ENCODE data around the gene MAP2K2. TPM values are rescaled to one million over a fixed set of nuclear protein-coding genes. Genes with fewer than 3 reads are reported as not detected.

The MAP2K2 gene
- total RNA-seq, 1 donor = 233 TPM

- no peak for TF ChIP-seq CTCF (IDR thresholded peaks at IDR 0.05; ENCODE audit: extremely low read depth, low read depth, low read length)
- H3K4me1 ChIP-seq (ENCODE audit: insufficient read depth, low read length) = peaks cover 52% of the 10 kb centered on the region
- H3K9me3 ChIP-seq (ENCODE audit: low read depth, low read length) = no peaks in the 10 kb centered on the region
- H3K36me3 ChIP-seq (ENCODE audit: insufficient read depth, low read length) = peaks cover 15% of the 10 kb centered on the region
- peak overlapping the region; percentile 90 for H3K4me3 ChIP-seq (ENCODE audit: insufficient read depth, low read length)
- H3K27ac ChIP-seq (ENCODE audit: low read depth, low read length) = peak overlapping the region; percentile 69
- H3K79me2 ChIP-seq (ENCODE audit: insufficient read depth, low read length) = peaks cover 69% of the 10 kb centered on the region
- peak overlapping the region; percentile 88 for H3K4me2 ChIP-seq (ENCODE audit: insufficient read depth, low read length)
- H2AFZ ChIP-seq (ENCODE audit: low read length) = no peak overlapping the region
- DNase-seq (ENCODE audit: insufficient read length, low spot score, missing footprints) = peak; percentile 92
- peaks cover 43% of the 10 kb centered on the region for H4K20me1 ChIP-seq (ENCODE audit: insufficient read depth, low read length)
- H3K27me3 ChIP-seq (ENCODE audit: insufficient read depth, low read length) = no peaks in the 10 kb centered on the region
These were observed 60.4 kb downstream of the MAP2K2 start for GRCh38 chr19:4063369-4064148.

GRCh38 chr19:4062419-4063368 lies 61.2 kb downstream of the MAP2K2 start:
- H3K9me3 ChIP-seq (ENCODE audit: low read depth, low read length) = no peaks in the 10 kb centered on the region
- no peaks in the 10 kb centered on the region for H3K27me3 ChIP-seq (ENCODE audit: insufficient read depth, low read length)
- H3K4me3 ChIP-seq (ENCODE audit: insufficient read depth, low read length) = peak overlapping the region; percentile 90
- no peak for TF ChIP-seq CTCF (IDR thresholded peaks at IDR 0.05; ENCODE audit: extremely low read depth, low read depth, low read length)
- H3K27ac ChIP-seq (ENCODE audit: low read depth, low read length) = peak overlapping the region; percentile 17
- peak overlapping the region; percentile 88 for H3K4me2 ChIP-seq (ENCODE audit: insufficient read depth, low read length)
- peaks cover 15% of the 10 kb centered on the region for H3K36me3 ChIP-seq (ENCODE audit: insufficient read depth, low read length)
- H4K20me1 ChIP-seq (ENCODE audit: insufficient read depth, low read length) = peaks cover 49% of the 10 kb centered on the region
- H2AFZ ChIP-seq (ENCODE audit: low read length) = no peak overlapping the region
- no peak for DNase-seq (ENCODE audit: insufficient read length, low spot score, missing footprints)
- peaks cover 58% of the 10 kb centered on the region for H3K4me1 ChIP-seq (ENCODE audit: insufficient read depth, low read length)
- peaks cover 77% of the 10 kb centered on the region for H3K79me2 ChIP-seq (ENCODE audit: insufficient read depth, low read length)

GRCh38 chr19:4061683-4062418 lies 62.1 kb downstream of the MAP2K2 start:
- no peaks in the 10 kb centered on the region for H3K27me3 ChIP-seq (ENCODE audit: insufficient read depth, low read length)
- H2AFZ ChIP-seq (ENCODE audit: low read length) = no peak overlapping the region
- H3K79me2 ChIP-seq (ENCODE audit: insufficient read depth, low read length) = peaks cover 86% of the 10 kb centered on the region
- no peak for TF ChIP-seq CTCF (IDR thresholded peaks at IDR 0.05; ENCODE audit: extremely low read depth, low read depth, low read length)
- H4K20me1 ChIP-seq (ENCODE audit: insufficient read depth, low read length) = peaks cover 55% of the 10 kb centered on the region
- peaks cover 58% of the 10 kb centered on the region for H3K4me1 ChIP-seq (ENCODE audit: insufficient read depth, low read length)
- peak overlapping the region; percentile 53 for H3K27ac ChIP-seq (ENCODE audit: low read depth, low read length)
- H3K4me2 ChIP-seq (ENCODE audit: insufficient read depth, low read length) = peak overlapping the region; percentile 58
- H3K36me3 ChIP-seq (ENCODE audit: insufficient read depth, low read length) = peaks cover 15% of the 10 kb centered on the region
- no peaks in the 10 kb centered on the region for H3K9me3 ChIP-seq (ENCODE audit: low read depth, low read length)
- DNase-seq (ENCODE audit: insufficient read length, low spot score, missing footprints) = no peak
- H3K4me3 ChIP-seq (ENCODE audit: insufficient read depth, low read length) = peak overlapping the region; percentile 51

All from osteoblast (primary cell).